OCI-LY7 (cell line): ENCODE measurements around the gene NEK11. TPM values are rescaled to one million over a fixed set of nuclear protein-coding genes. Genes with fewer than 3 reads are reported as not detected.

Experiments
- BruUV-seq: library from RNA; stranded (reverse); fragments of 400-500 nt; replicated peaks from 2 replicates; lab custom pipeline; 2021; lab: Mats Ljungman, UMichigan
- CTCF ChIA-PET: fragments of 300-600 bp; sonication (Branson Sonifier 250); formaldehyde crosslinking; loops from one replicate; lab custom pipeline; 2022; ENCODE audit warnings: antibody characterized with exemption; ENCODE audit not compliant: unreplicated experiment; lab: Charles Lee
- POLR2A ChIA-PET: fragments of 300-600 bp; sonication (Branson Sonifier 250); formaldehyde crosslinking; loops from one replicate; lab custom pipeline; 2022; ENCODE audit warnings: antibody characterized with exemption; lab: Charles Lee
- DNase-seq: peaks from one replicate; pipeline ENCODE4 v3.0.0-alpha.2; 2015; ENCODE audit warnings: low spot score
- H2AFZ ChIP-seq: fragments of 200-600 bp; sonication (generic), shearing (Covaris generic); 2 replicates; pipeline ENCODE4 v1.6.1; 2014; ENCODE audit warnings: mild to moderate bottlenecking, antibody characterized with exemption, low read length, moderate library complexity
- H3K27ac ChIP-seq: fragments of 200-600 bp; sonication (generic); 2 replicates; pipeline ENCODE4 v1.5.1; 2014; ENCODE audit warnings: mixed run types, low read depth, mild to moderate bottlenecking, moderate library complexity, low read length, inconsistent platforms; ENCODE audit not compliant: poor library complexity, severe bottlenecking
- H3K36me3 ChIP-seq: fragments of 200-600 bp; sonication (generic); 2 replicates; pipeline ENCODE4 v1.6.1; 2014; ENCODE audit warnings: mild to moderate bottlenecking, antibody characterized with exemption, low read length, moderate library complexity, mixed read lengths; ENCODE audit not compliant: insufficient read depth
- H3K4me1 ChIP-seq: fragments of 200-600 bp; sonication (generic); 2 replicates; pipeline ENCODE4 v1.5.1; 2014; ENCODE audit warnings: mild to moderate bottlenecking, low read length; ENCODE audit not compliant: insufficient read depth, poor library complexity, severe bottlenecking
- H3K4me2 ChIP-seq: fragments of 200-600 bp; sonication (generic); 2 replicates; pipeline ENCODE4 v1.6.1; 2014; ENCODE audit warnings: mild to moderate bottlenecking, low read length
- H3K4me3 ChIP-seq: fragments of 200-600 bp; sonication (generic); 2 replicates; pipeline ENCODE4 v1.5.1; 2014; ENCODE audit warnings: mild to moderate bottlenecking, low read depth, low read length; ENCODE audit not compliant: poor library complexity, severe bottlenecking
- H3K79me2 ChIP-seq: fragments of 200-600 bp; sonication (generic); 2 replicates; pipeline ENCODE4 v1.6.1; 2016; ENCODE audit warnings: low read depth, mild to moderate bottlenecking, low read length, moderate library complexity, mixed read lengths; ENCODE audit not compliant: insufficient read depth
- H3K9me2 ChIP-seq: fragments of 200-600 bp; sonication (generic); 2 replicates; pipeline ENCODE4 v1.6.1; 2016; ENCODE audit warnings: mild to moderate bottlenecking, low read length, mixed read lengths; ENCODE audit not compliant: insufficient read depth
- H3K9me3 ChIP-seq: fragments of 200-600 bp; sonication (generic); 2 replicates; pipeline ENCODE4 v1.6.1; 2014; ENCODE audit warnings: mild to moderate bottlenecking, mixed run types, low read length, mixed read lengths
- H4K20me1 ChIP-seq: fragments of 200-600 bp; sonication (generic); 2 replicates; pipeline ENCODE4 v1.6.1; 2014; ENCODE audit warnings: mild to moderate bottlenecking, antibody characterized with exemption, low read length, moderate library complexity, mixed read lengths; ENCODE audit not compliant: insufficient read depth
- CTCF ChIP-seq: fragments of 200-600 bp; sonication (generic); conservative IDR thresholded peaks from 2 replicates; pipeline ENCODE4 v1.5.1; 2014; ENCODE audit warnings: mild to moderate bottlenecking, antibody characterized with exemption, low read length, moderate library complexity, mixed read lengths
- EZH2phosphoT487 ChIP-seq: fragments of 200-600 bp; sonication (generic); IDR thresholded peaks from 2 replicates; pipeline ENCODE4 v1.6.1; 2018; ENCODE audit warnings: low read depth, borderline replicate concordance, mild to moderate bottlenecking, mixed run types, antibody characterized with exemption, low read length, moderate library complexity, mixed read lengths
- intact Hi-C: fragments of 100-400 bp; cut with micrococcal nuclease; formaldehyde crosslinking; loops from one replicate; pipeline ENCODE4 v1.10.0; 2022; ENCODE audit not compliant: unreplicated experiment
- small RNA-seq: library from RNA; depleted of rRNA; stranded (forward); fragments of <200 nt; gene quantifications from one replicate; pipeline ENCODE3, GENCODE V24; 2014
- total RNA-seq, 2 experiments: library from RNA; depleted of rRNA in 1 of 2; stranded (reverse); fragments of >200 nt in 1 of 2; shearing (Covaris generic) in 1 of 2; gene quantifications; 2 replicates each; pipeline ENCODE4 v1.2.3, GENCODE V29; 2014 to 2022

NEK11 gene
- total RNA-seq, 2 experiments from 2014 or later: 0.47 to 1.5 TPM

DNA sequence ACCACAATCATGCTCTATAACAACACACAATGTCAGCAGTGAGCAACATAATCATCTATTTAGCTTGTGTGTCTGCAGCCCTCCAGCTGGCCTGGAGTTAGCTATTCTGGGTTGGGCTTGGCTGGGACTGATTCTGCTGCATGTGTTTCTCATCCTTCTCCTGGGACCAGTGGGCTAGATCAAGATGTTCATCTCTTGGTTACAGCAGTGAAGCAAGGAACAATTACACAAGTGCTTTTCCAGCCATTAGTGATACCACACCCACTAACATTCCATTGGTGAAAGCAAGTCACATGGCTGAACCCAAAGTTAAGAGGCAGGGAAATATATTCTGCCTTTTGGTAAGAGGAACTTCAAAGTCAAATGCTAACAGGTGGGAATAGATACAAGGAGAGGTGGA, 369.5 kb downstream of the NEK11 start:
- no peaks in the 10 kb centered on the region for H3K4me1 ChIP-seq
- no peaks in the 10 kb centered on the region for H4K20me1 ChIP-seq
- H3K9me3 ChIP-seq: no peaks in the 10 kb centered on the region
- no peak for TF ChIP-seq EZH2phosphoT487
- TF ChIP-seq CTCF: no peak
- no peaks in the 10 kb centered on the region for H3K36me3 ChIP-seq
- BruUV-seq: no TSS peak
- no peak for DNase-seq
- H3K79me2 ChIP-seq: no peaks in the 10 kb centered on the region
- H2AFZ ChIP-seq: no peak overlapping the region
- H3K27ac ChIP-seq: no peak overlapping the region
- intact Hi-C loops: no loop called here
- H3K4me2 ChIP-seq: no peak overlapping the region
- no peak overlapping the region for H3K4me3 ChIP-seq
- ChIA-PET POLR2A (interaction anchor here (0.7 kb wide), 1 partner anchor 1772 kb away, joined by 3 read pairs; no protein-coding TSS in a partner anchor), CTCF (no interaction called here)
- H3K9me2 ChIP-seq: no peaks in the 10 kb centered on the region

DNA sequence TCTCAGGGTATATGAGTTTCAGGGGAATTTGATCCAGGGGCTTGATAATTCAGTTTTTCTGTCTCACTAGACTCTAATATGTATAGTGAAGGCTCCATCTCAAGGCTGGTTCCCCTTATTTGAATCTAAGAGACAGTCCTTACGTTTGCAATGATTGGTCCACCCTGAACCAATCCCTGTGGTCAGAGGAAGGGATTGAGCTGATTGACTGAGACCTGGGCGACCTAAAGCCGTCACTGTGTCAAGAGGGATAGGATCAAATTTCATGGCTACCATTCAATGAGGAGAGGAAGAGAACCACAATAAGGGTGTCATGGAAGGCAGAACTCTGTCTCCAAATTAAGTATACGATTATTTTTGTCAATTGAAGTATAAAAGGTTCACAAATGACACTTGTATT, 371.2 kb downstream of the NEK11 start:
- ChIA-PET POLR2A (interaction anchor here (1.2 kb wide), 1 partner anchor 15 kb away, joined by 3 read pairs; no protein-coding TSS in a partner anchor), CTCF (no interaction called here)
- Histone ChIP-seq H3K4me3 (no peak overlapping the region), H3K36me3 (no peaks in the 10 kb centered on the region), H4K20me1 (no peaks in the 10 kb centered on the region), H3K27ac (no peak overlapping the region), H3K4me2 (no peak overlapping the region), H2AFZ (no peak overlapping the region), H3K79me2 (no peaks in the 10 kb centered on the region), H3K4me1 (no peaks in the 10 kb centered on the region), H3K9me3 (no peaks in the 10 kb centered on the region), H3K9me2 (no peaks in the 10 kb centered on the region)
- no peak for TF ChIP-seq EZH2phosphoT487
- TF ChIP-seq CTCF: no peak
- DNase-seq: no peak
- no TSS peak for BruUV-seq
- intact Hi-C loops: no loop called here

Small RNAs within 50 kb of the gene (small RNA-seq; reads per million reads assigned to genes)
- not detected for gene RNU6-726P

Other genes with a start within 250 kb of the NEK11 start
- gene ATP2C1, start 132.8 kb upstream of the NEK11 start, total RNA-seq (2014; rRNA removed; shearing (Covaris generic)): 28.6 and 31.1 TPM in 2 replicates
- 46.2 and 56.8 TPM in 2 replicates for gene ATP2C1, start 132.8 kb upstream of the NEK11 start, total RNA-seq (2022)
- 8.2 and 14.2 TPM in 2 replicates for gene ASTE1, start 52 bp upstream of the NEK11 start, total RNA-seq (2014; rRNA removed; shearing (Covaris generic))
- 11.0 and 11.7 TPM in 2 replicates for gene ASTE1, start 52 bp upstream of the NEK11 start, total RNA-seq (2022)